Gastrocnemius medialis (tissue), 4 donors: ENCODE results near the gene KBTBD6. TPM values are rescaled to one million over a fixed set of nuclear protein-coding genes. Genes with fewer than 3 reads are reported as not detected.
A peak's percentile ranks its signal among the peaks of the same experiment; 100 is the strongest.

Experiments used
- ATAC-seq, 2 donors: fragments of 150-250 bp; one replicate each; pipeline ENCODE4 v1.9.1; 2016
- DNase-seq, 2 donors: peaks; one replicate each; pipeline ENCODE4 v3.0.0-alpha.2; 2019
- H3K27ac ChIP-seq, 4 donors: fragments of 200-600 bp; sonication (generic); 1 replicate in 1 of 4; 2 replicates in 3 of 4; pipeline ENCODE4 v1.5.1; 2016 to 2018; ENCODE audit warnings: mild to moderate bottlenecking in 2 of 4, moderate library complexity in 1 of 4
- H3K27me3 ChIP-seq, 3 donors: fragments of 200-600 bp; sonication (generic) in 2 of 3; 1 replicate in 1 of 3; 2 replicates in 2 of 3; pipeline versions ENCODE4 v1.5.1 to v1.6.0; 2016 to 2019; ENCODE audit warnings: mild to moderate bottlenecking in 1 of 3, moderate library complexity in 1 of 3
- H3K36me3 ChIP-seq, 2 donors: fragments of 200-600 bp; sonication (generic) in 1 of 2; one replicate each; pipeline ENCODE4 v1.5.1; 2017 to 2018
- H3K4me1 ChIP-seq, 2 donors: fragments of 200-600 bp; sonication (generic) in 1 of 2; one replicate each; pipeline ENCODE4 v1.5.1; 2016 to 2017; ENCODE audit warnings: mild to moderate bottlenecking in 2 of 2
- H3K4me3 ChIP-seq, 4 donors: fragments of 200-600 bp; sonication (generic) in 3 of 4; 1 replicate in 1 of 4; 2 replicates in 3 of 4; pipeline ENCODE4 v1.5.1; 2016 to 2019; ENCODE audit warnings: mild to moderate bottlenecking in 2 of 4
- H3K9me3 ChIP-seq, 3 donors: fragments of 200-600 bp; sonication (generic) in 2 of 3; 1 replicate in 1 of 3; 2 replicates in 2 of 3; pipeline ENCODE4 v1.5.1; 2016 to 2019
- CTCF ChIP-seq, 5 experiments: fragments of 450-650 bp in 3 of 5; fragments of 200-600 bp in 2 of 5; sonication (generic) in 2 of 5; IDR thresholded peaks in 4 of 5; conservative IDR thresholded peaks in 1 of 5; 1 replicate in 4 of 5; 2 replicates in 1 of 5; pipeline ENCODE4 v1.5.1; 2016 to 2019; ENCODE audit warnings: antibody characterized with exemption in 5 of 5, mild to moderate bottlenecking in 3 of 5, moderate library complexity in 3 of 5
- POLR2A ChIP-seq, 2 donors: fragments of 450-650 bp; IDR thresholded peaks; one replicate each; pipeline ENCODE4 v1.6.1; 2017; ENCODE audit warnings: antibody characterized with exemption in 2 of 2, mild to moderate bottlenecking in 2 of 2, moderate library complexity in 2 of 2
- in situ Hi-C, 4 donors: fragments of 200-750 bp; cut with MboI; loops; one replicate each; pipeline versions ENCODE4 v1.15.0 to v1.8.0; 2017; ENCODE audit warnings: low sequenced_read_pairs in 4 of 4
- intact Hi-C: fragments of 100-400 bp; cut with DNase I; formaldehyde crosslinking; loops from one replicate; pipeline ENCODE4 v1.15.1; 2023; ENCODE audit warnings: low total_unique reads
- total RNA-seq, 4 donors: library from RNA; depleted of rRNA; stranded (reverse); fragments of >200 nt; gene quantifications; one replicate each; pipeline versions ENCODE4 v1.1.0 to v1.2.3, GENCODE V29; 2016

KBTBD6 gene
- total RNA-seq, 4 donors from 2014 or later: 3.7 to 6.1 (median 5.3) TPM

GRCh38 chr13:41130356-41130755 is 2.2 kb downstream of the KBTBD6 start:
- ATAC-seq: no peak
- intact Hi-C loops (loop anchor here (5.0 kb wide), 1 partner anchor 182 kb away; the partner anchor contains the start of gene NAA16), in situ Hi-C loops (loop anchor here (5.0 to 10.0 kb wide), 5 partner anchors 54 to 134 kb away; partner anchors contain the start of genes KBTBD7 (in 1 of the 4) and MTRF1 (in 1 of the 4))
- Histone ChIP-seq H3K27me3 (no peaks in the 10 kb centered on the region), H3K36me3 (no peaks in the 10 kb centered on the region), H3K4me3 (peak overlapping the region in 1 of 4 donors; percentile 29), H3K27ac (peak overlapping the region; percentile 13 to 52 (median 36)), H3K9me3 (no peaks in the 10 kb centered on the region), H3K4me1 (peaks cover 52% of the 10 kb centered on the region in 2 donors)
- DNase-seq: no peak
- TF ChIP-seq POLR2A (IDR thresholded peaks at IDR 0.05) (no peak), CTCF (IDR thresholded peaks at IDR 0.05 in 4 of 5, conservative IDR thresholded peaks at IDR 0.05 in 1 of 5) (no peak)

- no peak overlapping the region for H3K4me3 ChIP-seq
- H3K27ac ChIP-seq: no peak overlapping the region
- H3K4me1 ChIP-seq: peaks cover 45% of the 10 kb centered on the region in 2 donors
- DNase-seq (no peak), ATAC-seq (no peak)
- intact Hi-C loops (no loop called here), in situ Hi-C loops (no loop called here)
- no peaks in the 10 kb centered on the region for H3K9me3 ChIP-seq
- no peaks in the 10 kb centered on the region for H3K36me3 ChIP-seq
- H3K27me3 ChIP-seq: no peaks in the 10 kb centered on the region
- TF ChIP-seq POLR2A (IDR thresholded peaks at IDR 0.05) (no peak), CTCF (IDR thresholded peaks at IDR 0.05 in 4 of 5, conservative IDR thresholded peaks at IDR 0.05 in 1 of 5) (no peak)
Observed at GRCh38 chr13:41127701-41128100, 4.9 kb downstream of the KBTBD6 start.

GRCh38 chr13:41122838-41123237 is 9.8 kb downstream of the KBTBD6 start:
- Histone ChIP-seq H3K27ac (no peak overlapping the region), H3K9me3 (no peaks in the 10 kb centered on the region), H3K27me3 (no peaks in the 10 kb centered on the region), H3K4me3 (no peak overlapping the region), H3K36me3 (no peaks in the 10 kb centered on the region), H3K4me1 (peaks cover 4 to 7% of the 10 kb centered on the region in 2 donors)
- ATAC-seq: no peak
- no peak for DNase-seq
- no peak for TF ChIP-seq POLR2A (IDR thresholded peaks at IDR 0.05)
- no peak for TF ChIP-seq CTCF (IDR thresholded peaks at IDR 0.05 in 4 of 5, conservative IDR thresholded peaks at IDR 0.05 in 1 of 5)
- in situ Hi-C loops (no loop called here), intact Hi-C loops (no loop called here)

- no peak overlapping the region for H3K4me3 ChIP-seq
- intact Hi-C loops (no loop called here), in situ Hi-C loops (no loop called here)
- TF ChIP-seq CTCF (IDR thresholded peaks at IDR 0.05 in 4 of 5, conservative IDR thresholded peaks at IDR 0.05 in 1 of 5) (no peak), POLR2A (IDR thresholded peaks at IDR 0.05) (no peak)
- no peaks in the 10 kb centered on the region for H3K36me3 ChIP-seq
- H3K27ac ChIP-seq: no peak overlapping the region
- H3K9me3 ChIP-seq: no peaks in the 10 kb centered on the region
- no peaks in the 10 kb centered on the region for H3K27me3 ChIP-seq
- DNase-seq (no peak), ATAC-seq (no peak)
- no peaks in the 10 kb centered on the region for H3K4me1 ChIP-seq
Observed at GRCh38 chr13:41117869-41118268, 14.7 kb downstream of the KBTBD6 start.

GRCh38 chr13:41111454-41111853 is 21.1 kb downstream of the KBTBD6 start:
- no peak for ATAC-seq
- intact Hi-C loops: no loop called here

More at GRCh38 chr13:41111454-41111853, 21.1 kb downstream of the KBTBD6 start:
- Histone ChIP-seq H3K27ac (no peak overlapping the region), H3K4me3 (no peak overlapping the region), H3K9me3 (no peaks in the 10 kb centered on the region), H3K4me1 (no peaks in the 10 kb centered on the region), H3K27me3 (no peaks in the 10 kb centered on the region), H3K36me3 (no peaks in the 10 kb centered on the region)
- TF ChIP-seq CTCF (IDR thresholded peaks at IDR 0.05 in 4 of 5, conservative IDR thresholded peaks at IDR 0.05 in 1 of 5) (no peak), POLR2A (IDR thresholded peaks at IDR 0.05) (no peak)
- in situ Hi-C loops: no loop called here
- no peak for DNase-seq
